Measurements from ENCODE around the gene ROR2. TPM values are rescaled to one million over a fixed set of nuclear protein-coding genes. Genes with fewer than 3 reads are reported as not detected.

ROR2 gene
- total RNA-seq, 1 experiment from 2014 or later = 2.7 TPM

DNA sequence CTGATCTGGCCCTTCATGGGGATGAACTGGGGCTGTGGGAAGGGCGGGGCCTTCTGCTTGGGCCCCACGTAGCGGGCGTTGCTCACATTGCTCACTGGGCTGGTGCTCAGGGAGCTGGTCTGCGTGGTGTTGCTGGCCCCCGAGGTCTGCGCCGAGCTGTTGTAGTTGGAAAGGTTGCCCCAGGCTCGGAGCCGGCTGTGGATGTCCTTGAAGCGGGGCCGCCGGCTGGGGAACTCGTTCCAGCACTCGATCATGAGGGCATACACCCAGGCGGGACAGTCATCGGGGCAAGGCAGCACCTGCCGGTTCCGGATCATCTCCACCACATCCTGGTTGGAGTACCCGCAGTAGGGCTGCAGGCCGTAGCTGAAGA, 226.0 kb downstream of the ROR2 start:
- H4K5ac ChIP-seq (ENCODE audit: insufficient read length, low read depth, low read length) = no peak overlapping the region
- WGBS (ENCODE audit: extremely low coverage, insufficient read length, low lambda C conversion rate) = no CpG with 5 or more reads among the region's 21 CpGs
- H3K4me3 Mint-ChIP-seq = no peak overlapping the region
- no peaks in the 10 kb centered on the region for H3K79me1 ChIP-seq (ENCODE audit: insufficient read depth, low read depth, low read length, poor library complexity, severe bottlenecking)
- no peak overlapping the region for H2BK20ac ChIP-seq (ENCODE audit: low read depth, low read length, poor library complexity, severe bottlenecking)
- peaks cover 3 to 18% of the 10 kb centered on the region in 2 experiments; a peak in 2 of 4 replicates for H3K4me1 Mint-ChIP-seq
- no peaks in the 10 kb centered on the region for H3K23me2 ChIP-seq (ENCODE audit: insufficient read length, low read depth, low read length, poor library complexity, severe bottlenecking)
- H2AFZ ChIP-seq (ENCODE audit: low read length) = no peak overlapping the region
- no peak for DNase-seq
- H3K4me1 ChIP-seq (ENCODE audit: insufficient read depth, low read length) = no peaks in the 10 kb centered on the region
- H3K27me3 Mint-ChIP-seq (ENCODE audit: low read depth) = peaks cover 1% of the 10 kb centered on the region
- H3T11ph ChIP-seq (ENCODE audit: low read length) = no peak overlapping the region
- TF ChIP-seq, protein P1, sequence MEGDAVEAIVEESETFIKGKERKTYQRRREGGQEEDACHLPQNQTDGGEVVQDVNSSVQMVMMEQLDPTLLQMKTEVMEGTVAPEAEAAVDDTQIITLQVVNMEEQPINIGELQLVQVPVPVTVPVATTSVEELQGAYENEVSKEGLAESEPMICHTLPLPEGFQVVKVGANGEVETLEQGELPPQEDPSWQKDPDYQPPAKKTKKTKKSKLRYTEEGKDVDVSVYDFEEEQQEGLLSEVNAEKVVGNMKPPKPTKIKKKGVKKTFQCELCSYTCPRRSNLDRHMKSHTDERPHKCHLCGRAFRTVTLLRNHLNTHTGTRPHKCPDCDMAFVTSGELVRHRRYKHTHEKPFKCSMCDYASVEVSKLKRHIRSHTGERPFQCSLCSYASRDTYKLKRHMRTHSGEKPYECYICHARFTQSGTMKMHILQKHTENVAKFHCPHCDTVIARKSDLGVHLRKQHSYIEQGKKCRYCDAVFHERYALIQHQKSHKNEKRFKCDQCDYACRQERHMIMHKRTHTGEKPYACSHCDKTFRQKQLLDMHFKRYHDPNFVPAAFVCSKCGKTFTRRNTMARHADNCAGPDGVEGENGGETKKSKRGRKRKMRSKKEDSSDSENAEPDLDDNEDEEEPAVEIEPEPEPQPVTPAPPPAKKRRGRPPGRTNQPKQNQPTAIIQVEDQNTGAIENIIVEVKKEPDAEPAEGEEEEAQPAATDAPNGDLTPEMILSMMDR (conservative IDR thresholded peaks at IDR 0.05) = no peak
- no peak overlapping the region for H3K14ac ChIP-seq (ENCODE audit: insufficient read depth, low read length)
- no peak overlapping the region for H4K8ac ChIP-seq (replicated peaks; ENCODE audit: insufficient read length, low read depth, low read length)
- no peak overlapping the region for H2AK5ac ChIP-seq (ENCODE audit: insufficient read length, low read length)
- no peak overlapping the region for H2BK12ac ChIP-seq (ENCODE audit: insufficient read length, low read depth, low read length)
- no peak overlapping the region for H3K18ac ChIP-seq (ENCODE audit: insufficient read length, low read depth, low read length)
- H3K79me2 ChIP-seq (ENCODE audit: insufficient read depth, low read length) = no peaks in the 10 kb centered on the region
- no peak overlapping the region for H2BK15ac ChIP-seq (ENCODE audit: low read depth, low read length)
- H3K27me3 ChIP-seq (ENCODE audit: insufficient read depth, low read length) = no peaks in the 10 kb centered on the region
- H2BK5ac ChIP-seq (ENCODE audit: insufficient read length, low read length) = no peak overlapping the region
- H2BK120ac ChIP-seq (ENCODE audit: low read depth, low read length, poor library complexity, severe bottlenecking) = no peak overlapping the region
- no peak overlapping the region for H3K56ac ChIP-seq (ENCODE audit: insufficient read length, low read depth, low read length)
- 0 out of 7 replicates have a peak, but pooled peaks cover 0 to 4% (median 0%) of the 10 kb centered on the region in 3 experiments for H3K36me3 Mint-ChIP-seq (ENCODE audit: insufficient read depth in 1 of 3, low read depth in 3 of 3)
- H3K9me3 ChIP-seq (ENCODE audit: control insufficient read depth, low read depth, low read length) = no peaks in the 10 kb centered on the region
- no peaks in the 10 kb centered on the region for H3K9me3 Mint-ChIP-seq
- no peaks in the 10 kb centered on the region for H4K20me1 ChIP-seq (ENCODE audit: control insufficient read depth, insufficient read depth, insufficient read length)
- no peak overlapping the region for H3K23ac ChIP-seq (ENCODE audit: insufficient read length, low read depth, low read length)
- H3K9ac ChIP-seq (ENCODE audit: extremely low read depth, insufficient read length, low read length) = no peak overlapping the region
- no peak overlapping the region for H3K4ac ChIP-seq (ENCODE audit: low read depth, low read length)
- no peak overlapping the region for H3K27ac ChIP-seq (ENCODE audit: insufficient read length, low read depth, low read length)
- H3K4me2 ChIP-seq (ENCODE audit: insufficient read depth, insufficient read length, low read length) = no peak overlapping the region
- H4K91ac ChIP-seq (ENCODE audit: insufficient read length, low read depth, low read length) = no peak overlapping the region
- H3K27ac Mint-ChIP-seq = no peak overlapping the region
